H1 (cell line): ENCODE data around the gene IGF2BP3. TPM values are rescaled to one million over a fixed set of nuclear protein-coding genes. Genes with fewer than 3 reads are reported as not detected.

ENCODE experiments used
- CBX5 ChIP-seq: fragments of 300-800, 300-1000 bp; sonication (generic); IDR thresholded peaks from 2 replicates; pipeline ENCODE4 v1.7.1; 2016; ENCODE audit warnings: antibody characterized with exemption, low read length, low read depth
- CHD7 ChIP-seq: fragments of 300-600 bp; sonication (generic); IDR thresholded peaks from 2 replicates; pipeline ENCODE4 v1.7.1; 2012; ENCODE audit warnings: low read length, moderate library complexity, mild to moderate bottlenecking, inconsistent platforms; ENCODE audit not compliant: insufficient replicate concordance
- SAP30 ChIP-seq: fragments of 300-600 bp; sonication (generic); IDR thresholded peaks from 2 replicates; pipeline ENCODE4 v1.7.1; 2012; ENCODE audit warnings: low read length, moderate library complexity, mild to moderate bottlenecking, inconsistent platforms; ENCODE audit not compliant: insufficient read depth, insufficient replicate concordance
- TBP ChIP-seq: IDR thresholded peaks from 2 replicates; pipeline ENCODE4 v1.6.1; 2011; ENCODE audit warnings: low read depth, low read length, improper control_type of control experiment
- polyA plus RNA-seq, 7 experiments: library from polyadenylated mRNA; depleted of rRNA in 3 of 7; stranded (reverse) in 5 of 7; unstranded in 2 of 7; fragments of >200 nt in 5 of 7; fragments of 200-250 nt in 2 of 7; gene quantifications; 1 replicate in 5 of 7; 2 replicates in 1 of 7; 4 replicates in 1 of 7; pipeline versions ENCODE4 v1.2.1 to v1.2.3, GENCODE V29; 2011 to 2013; ENCODE audit warnings: missing spikeins in 2 of 7, mixed read lengths in 2 of 7
- total RNA-seq: library from RNA; stranded (reverse); fragmentation: NEBNext Ultra II Directional; extraction: Animal tissue kit (Norgen Biotek cat#: 25700); gene quantifications from 2 replicates; pipeline ENCODE4 v1.2.1, GENCODE V29; 2021

Gene IGF2BP3
- total and polyA plus RNA-seq, 2 of the 8 experiments (the other 6 are each of a cell fraction or from before 2014, with no cell fraction given) = 66.3 to 193 TPM

- TF ChIP-seq CHD7 (no peak), CBX5 (no peak), TBP (no peak), SAP30 (no peak)
Measured at GRCh38 chr7:23431702-23432199, 38.5 kb downstream of the IGF2BP3 start (continued).
